Renal pelvis (tissue), 3 donors: ENCODE data around the gene TXNRD1. TPM values are rescaled to one million over a fixed set of nuclear protein-coding genes. Genes with fewer than 3 reads are reported as not detected.

Source experiments
- polyA plus RNA-seq, 3 donors: library from polyadenylated mRNA; unstranded; fragments of 120-200 nt; gene quantifications; one replicate each; pipeline ENCODE4 v1.2.1, GENCODE V29; 2013; ENCODE audit not compliant: insufficient read length in 3 of 3

The TXNRD1 gene
- polyA plus RNA-seq, 3 donors: 60.2 to 61.5 (median 61.4) TPM

Other genes with a start within 250 kb of the TXNRD1 start
- gene TDG, start 249.9 kb upstream of the TXNRD1 start, polyA plus RNA-seq: 10 to 100 TPM; 49.3 to 58.2 (median 55.8) TPM
- 10 to 100 TPM in 2 of 3 donors, 1 to 10 TPM in 1; 8.4 to 11.6 (median 10.7) TPM for gene GLT8D2, start 165.6 kb upstream of the TXNRD1 start, polyA plus RNA-seq
- 10 to 100 TPM; 14.0 to 17.1 (median 16.8) TPM for gene HCFC2, start 151.2 kb upstream of the TXNRD1 start, polyA plus RNA-seq
- gene NFYB, start 77.6 kb upstream of the TXNRD1 start, polyA plus RNA-seq: 10 to 100 TPM; 84.3 to 96.6 (median 91.5) TPM
- gene EID3, start 88.0 kb downstream of the TXNRD1 start, polyA plus RNA-seq: 1 to 10 TPM; 4.4 to 4.5 (median 4.5) TPM
- 1 to 10 TPM; 6.2 to 8.1 (median 7.6) TPM for gene CHST11, start 241.2 kb downstream of the TXNRD1 start, polyA plus RNA-seq